ENCODE measurements around the gene DYSF.
"Not testable (repeated sequence)": the region's sequence is repeated elsewhere in the genome, so short reads cannot be mapped to it uniquely, and the experiment has no call there.

The DYSF gene

GRCh38 chr2:71472019-71472418, 18.7 kb downstream of the DYSF start:
- DNase-seq (ENCODE audit: low read depth in 2 of 2): no peak

- no peak for DNase-seq (ENCODE audit: low read depth in 2 of 2)
These were observed 20.1 kb downstream of the DYSF start for GRCh38 chr2:71473346-71474031.

DNA sequence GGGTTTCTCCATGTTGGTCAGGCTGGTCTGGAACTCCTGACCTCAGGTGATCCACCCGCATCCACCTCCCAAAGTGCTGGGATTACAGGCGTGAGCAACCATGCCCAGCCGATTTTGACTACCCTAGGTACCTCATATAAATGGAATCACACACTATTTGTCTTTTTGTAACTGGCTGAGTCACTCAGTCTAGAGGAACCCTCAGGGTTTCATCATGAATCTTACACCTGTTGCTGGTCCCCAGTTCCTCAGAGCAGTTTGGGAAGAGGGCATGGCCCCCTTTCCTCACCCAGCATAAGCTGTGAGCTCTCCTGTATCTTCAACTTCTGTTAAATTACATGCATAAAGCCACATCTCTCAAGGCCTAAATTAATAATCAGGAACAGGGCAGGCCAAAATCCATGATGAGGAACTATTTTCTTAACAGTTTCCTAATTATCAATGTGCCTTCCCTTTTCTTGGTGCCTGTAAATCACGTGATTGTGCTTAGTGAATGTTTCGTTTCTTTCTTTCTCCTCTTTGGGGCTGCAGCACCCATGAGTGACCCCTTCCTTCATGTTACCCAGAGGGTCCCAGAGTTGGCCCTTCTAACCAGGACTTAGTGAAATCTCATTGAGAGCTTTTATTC, 20.9 kb downstream of the DYSF start:
- no peak for DNase-seq (ENCODE audit: low read depth in 2 of 2)

DNA sequence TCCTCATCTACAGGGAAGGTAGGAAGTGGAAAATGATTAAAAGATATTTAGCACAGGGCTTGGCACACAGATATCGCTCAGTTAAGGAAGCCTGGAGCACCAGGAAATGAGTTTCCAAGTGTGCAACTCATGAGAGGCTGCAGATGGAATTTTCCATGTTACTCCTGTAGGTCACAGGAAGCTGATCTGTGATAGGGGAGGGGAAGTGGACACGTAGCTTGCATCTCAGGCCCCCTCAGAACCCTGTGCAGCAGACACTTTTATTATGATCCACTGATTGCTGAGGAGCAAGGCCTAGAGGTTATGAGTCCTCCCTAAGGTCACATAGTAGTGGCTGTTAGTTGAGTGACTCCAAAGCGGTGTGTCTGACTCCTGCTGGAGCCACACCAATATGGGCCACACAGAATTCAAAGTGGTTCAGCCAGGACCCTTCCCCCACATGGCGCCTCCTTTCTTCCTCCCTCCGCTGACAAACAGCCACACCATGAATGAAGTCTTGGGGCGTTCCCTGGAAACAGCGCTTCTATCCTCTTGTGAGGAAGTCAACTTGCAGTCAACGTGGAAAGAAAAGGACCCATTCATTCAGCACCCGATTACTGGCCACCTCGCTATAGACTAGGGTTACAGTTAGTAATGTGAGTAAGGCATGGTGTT, 21.5 kb downstream of the DYSF start:
- DNase-seq (ENCODE audit: low read depth in 2 of 2): no peak

GRCh38 chr2:71476495-71476894, 23.1 kb downstream of the DYSF start:
- no peak for DNase-seq (ENCODE audit: low read depth in 2 of 2)

GRCh38 chr2:71477231-71477691, 23.9 kb downstream of the DYSF start:
- DNase-seq (ENCODE audit: low read depth in 2 of 2): no peak

DNA sequence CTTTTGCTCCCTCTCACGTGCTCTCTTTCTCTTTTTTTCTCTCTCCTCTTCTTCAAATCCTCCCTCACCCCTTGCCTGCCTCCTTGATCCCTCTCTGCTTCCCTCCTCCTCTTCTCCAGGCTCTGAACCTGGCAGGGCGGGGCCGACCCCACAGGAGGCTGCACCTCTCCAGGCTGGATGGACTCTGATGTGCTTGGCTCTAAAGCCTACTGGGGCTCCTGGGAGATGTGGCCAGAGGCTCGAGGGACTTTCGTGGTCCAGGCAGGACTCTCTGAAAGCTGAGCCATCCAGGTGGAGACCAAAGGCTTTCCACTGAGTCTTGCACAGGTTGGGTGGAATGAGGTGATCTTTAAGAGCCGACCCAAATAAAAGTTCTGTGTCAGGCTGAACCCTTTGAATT, 25.4 kb downstream of the DYSF start:
- DNase-seq (ENCODE audit: low read depth in 2 of 2): no peak

GRCh38 chr2:71479261-71479660, 25.9 kb downstream of the DYSF start:
- DNase-seq (ENCODE audit: low read depth in 2 of 2): no peak

- DNase-seq (ENCODE audit: low read depth in 2 of 2): no peak
These were observed 27.8 kb downstream of the DYSF start for GRCh38 chr2:71481111-71481510.

GRCh38 chr2:71482055-71482454, 28.7 kb downstream of the DYSF start:
- no peak for DNase-seq (ENCODE audit: low read depth in 2 of 2)

DNA sequence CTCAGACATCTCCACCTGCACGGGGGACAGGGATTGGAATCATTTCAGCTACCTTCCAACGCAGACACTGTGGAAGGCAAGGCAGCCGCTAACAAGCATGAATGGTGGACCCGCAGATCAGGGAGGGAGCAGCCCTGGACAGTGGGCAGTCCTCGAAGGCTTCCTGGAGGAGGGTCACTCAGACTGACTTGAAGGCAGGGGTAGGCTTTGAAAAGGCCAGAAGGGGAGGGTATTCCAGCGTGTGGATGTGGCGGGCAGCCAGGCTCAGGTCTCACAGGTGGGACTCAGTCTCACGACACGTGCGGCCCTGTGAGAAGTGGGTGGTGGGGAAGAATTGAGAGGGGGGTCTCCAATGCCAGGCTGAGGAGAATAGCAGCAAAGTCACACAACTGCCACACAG, 29.9 kb downstream of the DYSF start:
- no peak for DNase-seq (ENCODE audit: low read depth in 2 of 2)

DNA sequence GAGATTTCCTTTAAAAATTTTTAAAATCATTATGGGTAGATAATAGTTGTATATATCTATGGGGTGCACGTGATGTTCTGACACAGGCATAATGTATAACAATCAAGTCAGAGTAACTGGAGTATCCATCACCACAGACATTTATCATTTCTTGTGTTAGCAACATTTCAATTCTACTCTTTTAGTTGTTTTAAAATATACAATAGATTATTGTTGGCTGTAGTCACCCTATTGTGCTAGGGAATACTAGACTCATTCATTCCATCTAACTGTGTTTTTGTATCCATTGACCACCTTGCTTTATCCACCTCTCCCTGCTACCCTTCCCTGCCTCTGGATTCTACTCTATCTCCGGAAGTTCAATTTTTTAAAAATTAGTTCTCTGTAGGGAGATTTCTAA, 31.0 kb downstream of the DYSF start:
- DNase-seq (ENCODE audit: low read depth in 2 of 2): no peak

- no peak for DNase-seq (ENCODE audit: low read depth in 2 of 2)
These were observed 33.7 kb downstream of the DYSF start for GRCh38 chr2:71486881-71487640.

GRCh38 chr2:71491551-71491950, 38.2 kb downstream of the DYSF start:
- not testable (repeated sequence) for DNase-seq (ENCODE audit: low read depth in 2 of 2)

GRCh38 chr2:71492112-71492511, 38.8 kb downstream of the DYSF start:
- no peak for DNase-seq (ENCODE audit: low read depth in 2 of 2)

GRCh38 chr2:71494091-71494490, 40.7 kb downstream of the DYSF start:
- no peak for DNase-seq (ENCODE audit: low read depth in 2 of 2)

DNA sequence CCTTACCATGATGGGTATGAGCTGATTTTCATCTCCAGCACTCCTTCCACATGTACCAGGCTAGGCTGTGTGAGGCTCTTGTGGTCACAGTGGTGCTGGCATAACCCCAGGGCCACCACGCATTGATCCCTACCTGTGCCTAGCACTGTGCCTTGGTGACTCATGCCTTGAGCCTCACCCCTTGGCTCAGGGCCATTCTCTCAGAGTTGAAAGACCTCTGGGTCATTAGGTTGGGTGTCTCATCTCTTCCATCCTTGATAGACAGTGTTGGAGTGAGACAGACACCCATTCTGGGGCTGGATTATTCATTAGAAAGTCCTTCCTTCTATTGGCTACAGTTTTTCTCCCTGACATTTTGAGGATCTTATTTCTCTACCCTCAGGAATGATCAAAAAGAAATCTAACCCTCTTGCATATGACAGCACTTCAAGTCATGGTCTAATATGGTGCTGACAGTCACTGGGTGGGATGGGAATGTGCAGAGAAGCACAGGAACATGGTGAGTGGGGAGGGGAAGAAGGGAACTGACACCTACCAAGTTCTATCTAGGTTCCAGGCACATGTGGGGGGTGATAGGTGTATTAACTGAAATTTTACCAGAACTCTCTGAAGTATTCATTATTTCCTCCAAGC, 41.3 kb downstream of the DYSF start:
- no peak for DNase-seq (ENCODE audit: low read depth in 2 of 2)

DNA sequence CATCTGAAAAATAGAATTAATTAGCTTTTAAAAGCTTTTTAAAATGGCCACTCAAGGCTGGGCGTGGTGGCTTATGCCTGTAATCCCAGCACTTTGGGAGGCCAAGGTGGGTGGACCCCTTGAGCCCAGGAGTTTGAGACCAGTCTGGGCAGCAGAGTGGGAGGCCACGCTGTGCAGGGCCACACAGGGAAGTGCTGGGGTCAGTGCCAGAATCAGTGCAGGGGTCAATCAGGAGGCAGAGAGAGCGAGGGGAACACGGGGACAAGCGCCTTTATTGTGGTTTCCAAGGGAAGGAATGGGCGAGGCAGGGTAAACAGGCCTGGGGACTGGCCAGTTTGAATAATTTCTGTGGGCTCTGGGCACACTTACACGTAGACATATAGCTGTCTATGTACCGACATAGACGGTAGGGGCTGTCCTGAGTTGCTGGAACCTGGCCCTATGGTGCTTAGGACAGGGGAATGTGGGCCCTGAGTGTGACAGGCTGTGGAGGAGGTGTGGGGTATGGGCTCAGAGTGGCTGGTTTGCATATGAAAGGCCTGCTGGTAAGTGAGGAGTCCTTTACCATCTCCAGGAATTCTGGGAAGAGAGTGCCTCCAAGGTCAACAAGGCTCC, 42.9 kb downstream of the DYSF start:
- DNase-seq (ENCODE audit: low read depth in 2 of 2): no peak

DNA sequence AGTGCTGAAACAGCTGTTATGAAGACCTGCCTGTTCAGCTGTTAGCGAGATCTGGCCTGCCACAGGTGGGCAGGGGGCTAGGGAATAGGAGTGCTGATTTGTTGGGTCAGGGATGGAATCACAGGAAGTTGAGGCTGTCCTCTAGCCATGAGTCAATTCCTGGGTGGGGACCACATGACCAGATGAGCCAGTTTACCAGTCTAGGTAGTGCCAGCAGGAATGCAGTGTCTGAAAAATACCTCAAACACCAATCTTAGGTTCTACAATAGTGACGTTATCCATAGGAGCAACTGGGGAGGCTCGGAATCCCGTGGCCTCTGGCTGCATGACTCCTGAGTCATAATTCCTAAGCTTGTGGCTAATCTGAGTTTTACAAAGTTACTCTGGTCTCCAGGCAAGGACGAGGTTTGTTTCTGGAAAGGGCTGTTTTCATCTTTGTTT, 44.9 kb downstream of the DYSF start:
- DNase-seq (ENCODE audit: low read depth in 2 of 2): no peak

GRCh38 chr2:71499691-71500090, 46.3 kb downstream of the DYSF start:
- no peak for DNase-seq (ENCODE audit: low read depth in 2 of 2)

DNA sequence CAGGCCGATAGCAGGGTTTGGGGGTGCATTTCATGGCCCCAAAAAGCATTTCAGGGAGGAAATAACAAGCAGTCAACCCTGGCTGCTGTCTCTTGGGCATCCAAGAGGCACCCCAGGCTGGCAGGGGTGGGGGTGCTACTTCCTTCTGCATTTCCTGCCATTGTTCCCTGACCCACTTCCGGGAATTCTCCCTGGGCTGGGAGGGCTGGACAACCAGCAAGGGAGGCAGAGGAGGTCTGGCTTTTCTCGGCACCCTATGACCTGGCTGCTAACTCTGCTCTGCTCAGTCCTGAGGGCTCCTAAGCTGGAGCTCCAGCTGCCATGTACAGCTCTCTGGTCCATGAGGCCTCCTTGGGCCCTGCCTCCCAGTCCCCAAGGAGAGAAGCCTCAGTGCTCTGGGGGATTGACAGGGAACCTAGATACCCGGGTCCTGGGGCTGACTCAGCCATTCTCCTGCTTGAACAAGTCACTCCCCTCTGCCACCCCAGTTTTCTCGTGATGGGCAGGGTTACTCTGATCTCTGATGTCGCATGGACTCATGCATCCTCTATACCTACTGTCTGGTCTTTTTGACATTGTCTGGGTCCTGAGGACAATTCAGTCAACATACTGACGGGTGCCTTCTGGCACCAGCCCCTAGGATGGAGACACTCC, 47.2 kb downstream of the DYSF start:
- DNase-seq (ENCODE audit: low read depth in 2 of 2): no peak
